K562 (cell line): ENCODE results near the gene MSL2. TPM values are rescaled to one million over a fixed set of nuclear protein-coding genes. Genes with fewer than 3 reads are reported as not detected.

Experiments used
- ATF3 ChIP-seq, 2 experiments: fragments of 450-650 bp in 1 of 2; sonication (generic) in 1 of 2; formaldehyde crosslinking in 1 of 2; IDR thresholded peaks in 1 of 2; conservative IDR thresholded peaks in 1 of 2; 2 replicates each; pipeline versions ENCODE4 v1.6.1 to v1.8.1; 2016 to 2023; ENCODE audit warnings: mild to moderate bottlenecking in 2 of 2, moderate library complexity in 2 of 2, inconsistent platforms in 1 of 2, missing genetic modification reagents in 1 of 2
- CXXC5 ChIP-seq: fragments of 250-450 bp; sonication (Bioruptor Pico); IDR thresholded peaks from 2 replicates; pipeline ENCODE4 v1.8.0; 2022; ENCODE audit warnings: inconsistent platforms, mild to moderate bottlenecking, moderate library complexity
- DLX4 ChIP-seq: fragments of 250-450 bp; sonication (Bioruptor Pico); IDR thresholded peaks from 2 replicates; pipeline ENCODE4 v1.6.1; 2021; ENCODE audit warnings: mild to moderate bottlenecking
- E2F8 ChIP-seq: fragments of 450-650 bp; IDR thresholded peaks from 2 replicates; pipeline ENCODE4 v1.7.1; 2018; ENCODE audit warnings: mild to moderate bottlenecking, low read depth; ENCODE audit not compliant: partially characterized antibody
- FOSL1 ChIP-seq: fragments of 200-800 bp; sonication (Bioruptor generic); conservative IDR thresholded peaks from 2 replicates; pipeline ENCODE4 v1.6.1; 2016; ENCODE audit warnings: missing genetic modification characterization, missing compliant biosample characterization
- HMBOX1 ChIP-seq: sonication (generic); IDR thresholded peaks from 2 replicates; pipeline ENCODE4 v1.6.1; 2016
- IRF2 ChIP-seq: sonication (generic); formaldehyde crosslinking; IDR thresholded peaks from 2 replicates; pipeline ENCODE4 v1.8.1; 2022; ENCODE audit warnings: mild to moderate bottlenecking, missing genetic modification reagents
- KLF16 ChIP-seq: IDR thresholded peaks from 2 replicates; pipeline ENCODE4 v1.6.1; 2016; ENCODE audit warnings: antibody characterized with exemption
- MBD1 ChIP-seq: fragments of 250-450 bp; sonication (Bioruptor Pico); IDR thresholded peaks from 2 replicates; pipeline ENCODE4 v1.8.0; 2022; ENCODE audit warnings: inconsistent platforms
- NFIX ChIP-seq: fragments of 250-450 bp; sonication (Bioruptor Pico); IDR thresholded peaks from 2 replicates; pipeline ENCODE4 v1.4.0; 2020; ENCODE audit warnings: low read depth, mild to moderate bottlenecking, moderate library complexity
- POLR2AphosphoS5 ChIP-seq: IDR thresholded peaks from 2 replicates; pipeline ENCODE4 v1.6.1; 2011; ENCODE audit warnings: mild to moderate bottlenecking, low read depth, low read length, moderate library complexity; ENCODE audit not compliant: control insufficient read depth, insufficient read depth
- POLR2G ChIP-seq: fragments of 200-400 bp; formaldehyde crosslinking; IDR thresholded peaks from 2 replicates; pipeline ENCODE4 v1.6.1; 2017; ENCODE audit warnings: low read depth, mild to moderate bottlenecking, antibody characterized with exemption, low read length, moderate library complexity
- SNAPC5 ChIP-seq: fragments of 250-450 bp; sonication (Bioruptor Pico); IDR thresholded peaks from 2 replicates; pipeline ENCODE4 v1.8.0; 2021; ENCODE audit warnings: moderate library complexity, mild to moderate bottlenecking, inconsistent platforms
- SREBF2 ChIP-seq: sonication (generic); formaldehyde crosslinking; IDR thresholded peaks from 2 replicates; pipeline ENCODE4 v1.4.0; 2020; ENCODE audit warnings: mild to moderate bottlenecking, missing genetic modification reagents
- TCF7 ChIP-seq: sonication (generic); IDR thresholded peaks from 2 replicates; pipeline ENCODE4 v1.6.1; 2016; ENCODE audit warnings: antibody characterized with exemption, borderline replicate concordance
- ZNF217 ChIP-seq: sonication (generic); formaldehyde crosslinking; IDR thresholded peaks from 2 replicates; pipeline ENCODE4 v1.8.0; 2022; ENCODE audit warnings: mild to moderate bottlenecking, missing genetic modification reagents
- ZNF232 ChIP-seq: sonication (generic); formaldehyde crosslinking; IDR thresholded peaks from 2 replicates; pipeline ENCODE4 v1.8.0; 2022; ENCODE audit warnings: mild to moderate bottlenecking, missing genetic modification reagents
- ZNF280A ChIP-seq: fragments of 450-650 bp; IDR thresholded peaks from 2 replicates; pipeline ENCODE4 v1.6.1; 2018; ENCODE audit warnings: mild to moderate bottlenecking, low read depth; ENCODE audit not compliant: partially characterized antibody
- ZNF668 ChIP-seq: fragments of 250-450 bp; sonication (Bioruptor Pico); IDR thresholded peaks from 2 replicates; pipeline ENCODE4 v1.8.0; 2022; ENCODE audit warnings: mild to moderate bottlenecking, inconsistent platforms
- ZNF695 ChIP-seq: fragments of 450-650 bp; formaldehyde crosslinking; IDR thresholded peaks from 2 replicates; pipeline ENCODE4 v1.4.0; 2020; ENCODE audit warnings: mild to moderate bottlenecking, moderate library complexity
- polyA plus RNA-seq, 8 experiments: library from polyadenylated mRNA; depleted of rRNA in 4 of 8; stranded (reverse) in 5 of 8; unstranded in 3 of 8; fragments of >200 nt; fragmentation: Nextera tagmentation in 2 of 8; fragmentation: Illumina TruSeq in 1 of 8; extraction: Ambion mirVana in 2 of 8; extraction: Trizol in 1 of 8; gene quantifications; 2 replicates each; pipeline versions ENCODE4 v1.2.1 to v1.2.3, GENCODE V29; 2011 to 2014; ENCODE audit warnings: inconsistent platforms in 1 of 8, missing spikeins in 1 of 8
- total RNA-seq, 7 experiments: library from RNA; depleted of rRNA in 6 of 7; stranded (reverse); fragments of >200 nt in 6 of 7; fragmentation: Illumina TruSeq in 2 of 7; extraction: Trizol in 2 of 7; gene quantifications; 2 replicates each; pipeline versions ENCODE4 v1.2.1 to v1.2.3, GENCODE V29; 2011 to 2021; ENCODE audit warnings: low replicate concordance in 1 of 7

Gene MSL2
- total and polyA plus RNA-seq, 9 of the 15 experiments (the other 6 are each of a cell fraction or from before 2014, with no cell fraction given) = 1.9 to 19.9 (median 9.1) TPM

- no peak for TF ChIP-seq MBD1 (CRISPR knock-in tag)
- TF ChIP-seq POLR2G = peak; percentile 5; the same call in 1 of the 2 replicates
- 0 out of 2 replicates have a peak, but pooled peaks have one; percentile 10 for TF ChIP-seq POLR2AphosphoS5
- TF ChIP-seq KLF16 = 0 out of 2 replicates have a peak, but pooled peaks have one; percentile 8
- TF ChIP-seq DLX4 (CRISPR knock-in tag) = no peak
- TF ChIP-seq IRF2 = no peak
- 0 out of 2 replicates have a peak, but pooled peaks have one; percentile 35 for TF ChIP-seq FOSL1 (tag)
- TF ChIP-seq E2F8 = no peak
- TF ChIP-seq ATF3 (IDR thresholded peaks at IDR 0.05) = no peak
- no peak for TF ChIP-seq ATF3 (CRISPR knock-in tag; conservative IDR thresholded peaks at IDR 0.05)
- TF ChIP-seq CXXC5 (CRISPR knock-in tag) = peak; percentile 54
- no peak for TF ChIP-seq ZNF232
- TF ChIP-seq ZNF668 (CRISPR knock-in tag) = no peak
- no peak for TF ChIP-seq ZNF695 (CRISPR knock-in tag)
- TF ChIP-seq NFIX (CRISPR knock-in tag) = no peak
- peak; percentile 68; the same call in 1 of the 2 replicates for TF ChIP-seq TCF7
- no peak for TF ChIP-seq SNAPC5 (CRISPR knock-in tag)
- no peak for TF ChIP-seq SREBF2
- TF ChIP-seq ZNF280A = no peak
- TF ChIP-seq HMBOX1 = no peak
- no peak for TF ChIP-seq ZNF217 (CRISPR knock-in tag)
Measured at GRCh38 chr3:136196064-136196400, at the start of gene MSL2 (continued).
